Measurements from ENCODE around the gene XYLT1. TPM values are rescaled to one million over a fixed set of nuclear protein-coding genes. Genes with fewer than 3 reads are reported as not detected.

The XYLT1 gene
- total RNA-seq, 1 experiment from 2014 or later: 14.5 TPM

DNA sequence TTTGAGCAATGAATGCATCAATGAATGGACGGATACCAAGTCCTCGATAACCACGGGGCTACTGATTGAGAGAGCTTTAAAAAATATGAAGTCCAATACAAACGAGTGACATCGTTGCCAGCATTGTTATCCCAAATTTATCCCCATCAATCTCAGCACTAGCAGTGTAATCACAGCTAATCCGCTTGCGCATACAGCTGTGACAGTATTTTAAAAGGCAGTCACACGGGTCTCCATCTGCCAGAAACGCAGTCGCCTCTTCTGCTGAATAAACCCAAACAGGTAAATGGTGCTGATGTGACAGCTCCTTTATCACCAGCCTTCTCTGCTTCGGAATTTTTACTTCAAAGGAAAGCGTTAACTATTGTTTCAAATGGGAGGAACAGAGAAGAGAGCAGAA, 311.1 kb downstream of the XYLT1 start:
- Histone ChIP-seq H3K27me3 (ENCODE audit: insufficient read depth, low read length) (no peaks in the 10 kb centered on the region), H4K20me1 (ENCODE audit: control insufficient read depth, insufficient read depth, insufficient read length) (no peaks in the 10 kb centered on the region), H3K9me3 (ENCODE audit: control insufficient read depth, low read depth, low read length) (no peaks in the 10 kb centered on the region), H3K14ac (ENCODE audit: insufficient read depth, low read length) (no peak overlapping the region), H3K18ac (ENCODE audit: insufficient read length, low read depth, low read length) (no peak overlapping the region), H4K8ac (replicated peaks; ENCODE audit: insufficient read length, low read depth, low read length) (no peak overlapping the region), H2AK5ac (ENCODE audit: insufficient read length, low read length) (no peak overlapping the region), H3K9ac (ENCODE audit: extremely low read depth, insufficient read length, low read length) (no peak overlapping the region), H3K79me2 (ENCODE audit: insufficient read depth, low read length) (no peaks in the 10 kb centered on the region), H3K79me1 (ENCODE audit: insufficient read depth, low read depth, low read length, poor library complexity, severe bottlenecking) (no peaks in the 10 kb centered on the region), H3K4ac (ENCODE audit: low read depth, low read length) (no peak overlapping the region), H4K91ac (ENCODE audit: insufficient read length, low read depth, low read length) (no peak overlapping the region), H3K23me2 (ENCODE audit: insufficient read length, low read depth, low read length, poor library complexity, severe bottlenecking) (no peaks in the 10 kb centered on the region), H3K56ac (ENCODE audit: insufficient read length, low read depth, low read length) (no peak overlapping the region), H2BK20ac (ENCODE audit: low read depth, low read length, poor library complexity, severe bottlenecking) (no peak overlapping the region), H3K4me2 (ENCODE audit: insufficient read depth, insufficient read length, low read length) (no peak overlapping the region), H2AFZ (ENCODE audit: low read length) (no peak overlapping the region), H4K5ac (ENCODE audit: insufficient read length, low read depth, low read length) (no peak overlapping the region), H2BK12ac (ENCODE audit: insufficient read length, low read depth, low read length) (no peak overlapping the region), H3K23ac (ENCODE audit: insufficient read length, low read depth, low read length) (no peak overlapping the region), H2BK120ac (ENCODE audit: low read depth, low read length, poor library complexity, severe bottlenecking) (no peak overlapping the region), H3K4me1 (ENCODE audit: insufficient read depth, low read length) (peaks cover 2% of the 10 kb centered on the region; the same call in 1 of the 2 replicates), H3T11ph (ENCODE audit: low read length) (no peak overlapping the region), H2BK15ac (ENCODE audit: low read depth, low read length) (no peak overlapping the region), H3K27ac (ENCODE audit: insufficient read length, low read depth, low read length) (no peak overlapping the region), H2BK5ac (ENCODE audit: insufficient read length, low read length) (no peak overlapping the region)
- TF ChIP-seq, protein P1, sequence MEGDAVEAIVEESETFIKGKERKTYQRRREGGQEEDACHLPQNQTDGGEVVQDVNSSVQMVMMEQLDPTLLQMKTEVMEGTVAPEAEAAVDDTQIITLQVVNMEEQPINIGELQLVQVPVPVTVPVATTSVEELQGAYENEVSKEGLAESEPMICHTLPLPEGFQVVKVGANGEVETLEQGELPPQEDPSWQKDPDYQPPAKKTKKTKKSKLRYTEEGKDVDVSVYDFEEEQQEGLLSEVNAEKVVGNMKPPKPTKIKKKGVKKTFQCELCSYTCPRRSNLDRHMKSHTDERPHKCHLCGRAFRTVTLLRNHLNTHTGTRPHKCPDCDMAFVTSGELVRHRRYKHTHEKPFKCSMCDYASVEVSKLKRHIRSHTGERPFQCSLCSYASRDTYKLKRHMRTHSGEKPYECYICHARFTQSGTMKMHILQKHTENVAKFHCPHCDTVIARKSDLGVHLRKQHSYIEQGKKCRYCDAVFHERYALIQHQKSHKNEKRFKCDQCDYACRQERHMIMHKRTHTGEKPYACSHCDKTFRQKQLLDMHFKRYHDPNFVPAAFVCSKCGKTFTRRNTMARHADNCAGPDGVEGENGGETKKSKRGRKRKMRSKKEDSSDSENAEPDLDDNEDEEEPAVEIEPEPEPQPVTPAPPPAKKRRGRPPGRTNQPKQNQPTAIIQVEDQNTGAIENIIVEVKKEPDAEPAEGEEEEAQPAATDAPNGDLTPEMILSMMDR (conservative IDR thresholded peaks at IDR 0.05): no peak
- H3K9me3 Mint-ChIP-seq: no peaks in the 10 kb centered on the region
- peaks cover 20 to 33% of the 10 kb centered on the region in 2 experiments for H3K4me1 Mint-ChIP-seq
- WGBS (ENCODE audit: extremely low coverage, insufficient read length, low lambda C conversion rate): no CpG with 5 or more reads among the region's 12 CpGs
- no peak overlapping the region for H3K27ac Mint-ChIP-seq
- peaks cover 3 to 6% (median 4%) of the 10 kb centered on the region in 3 experiments; a peak in 4 of 7 replicates for H3K36me3 Mint-ChIP-seq (ENCODE audit: insufficient read depth in 1 of 3, low read depth in 3 of 3)
- no peaks in the 10 kb centered on the region for H3K27me3 Mint-ChIP-seq (ENCODE audit: low read depth)
- H3K4me3 Mint-ChIP-seq: no peak overlapping the region; a peak in 1 of 5 replicates
- DNase-seq: no peak

Measured in H9 (cell line).